ENCODE measurements around the gene SAC3D1. TPM values are rescaled to one million over a fixed set of nuclear protein-coding genes. Genes with fewer than 3 reads are reported as not detected.

Gene SAC3D1
- total RNA-seq, 1 donor from 2014 or later = 14.3 TPM

DNA sequence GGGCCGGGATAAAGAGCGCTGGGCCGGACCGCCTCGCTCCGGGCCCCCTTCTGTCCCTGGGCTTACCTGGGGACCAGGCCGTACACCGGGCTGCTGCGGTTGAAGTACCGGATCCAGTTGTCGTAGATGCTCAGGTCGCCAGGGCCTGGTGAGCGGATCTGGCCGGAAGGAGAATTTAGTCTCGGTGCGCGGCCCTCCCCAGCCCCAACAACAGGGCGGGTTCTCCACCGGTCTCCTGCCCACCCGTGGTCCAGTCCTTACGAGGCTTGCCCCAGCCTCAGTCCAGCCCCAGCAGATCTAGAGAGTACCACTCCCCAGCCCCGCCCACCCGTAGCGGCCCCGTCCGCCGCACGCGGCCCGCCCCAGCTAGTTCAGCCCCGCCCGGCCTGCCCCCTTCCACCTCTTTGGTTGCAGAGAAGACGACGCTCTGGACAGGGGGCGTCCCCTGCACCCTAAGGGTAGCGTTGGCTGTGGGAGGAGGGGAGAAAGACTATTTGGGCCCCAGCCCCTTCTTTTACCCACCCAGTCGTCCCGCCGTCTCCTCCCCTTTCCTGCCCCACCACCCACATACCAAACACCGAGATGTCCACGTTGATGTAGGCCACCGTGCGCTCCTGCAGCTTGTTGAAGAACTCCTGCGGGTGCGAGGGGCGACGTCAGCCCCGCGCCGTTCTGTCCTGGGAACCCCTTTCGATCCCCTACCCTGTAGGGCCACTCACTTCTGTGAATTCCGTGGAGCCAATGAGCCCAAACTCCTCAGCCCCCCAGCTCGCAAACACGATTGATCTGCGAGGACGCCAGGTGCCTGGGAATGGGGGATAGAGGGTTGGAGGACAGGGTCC, 6.8 kb downstream of the SAC3D1 start:
- Mint-ChIP-seq H3K4me3 (ENCODE audit: unreplicated experiment) (no peak overlapping the region), H3K4me1 (ENCODE audit: low read depth) (peaks cover 2% of the 10 kb centered on the region), H3K27ac (ENCODE audit: unreplicated experiment) (no peak overlapping the region), H3K36me3 (ENCODE audit: low read depth) (peaks cover 3% of the 10 kb centered on the region), H3K27me3 (ENCODE audit: low read depth) (no peaks in the 10 kb centered on the region), H3K9me3 (ENCODE audit: low read depth) (no peaks in the 10 kb centered on the region)
- TF ChIP-seq, protein P1, sequence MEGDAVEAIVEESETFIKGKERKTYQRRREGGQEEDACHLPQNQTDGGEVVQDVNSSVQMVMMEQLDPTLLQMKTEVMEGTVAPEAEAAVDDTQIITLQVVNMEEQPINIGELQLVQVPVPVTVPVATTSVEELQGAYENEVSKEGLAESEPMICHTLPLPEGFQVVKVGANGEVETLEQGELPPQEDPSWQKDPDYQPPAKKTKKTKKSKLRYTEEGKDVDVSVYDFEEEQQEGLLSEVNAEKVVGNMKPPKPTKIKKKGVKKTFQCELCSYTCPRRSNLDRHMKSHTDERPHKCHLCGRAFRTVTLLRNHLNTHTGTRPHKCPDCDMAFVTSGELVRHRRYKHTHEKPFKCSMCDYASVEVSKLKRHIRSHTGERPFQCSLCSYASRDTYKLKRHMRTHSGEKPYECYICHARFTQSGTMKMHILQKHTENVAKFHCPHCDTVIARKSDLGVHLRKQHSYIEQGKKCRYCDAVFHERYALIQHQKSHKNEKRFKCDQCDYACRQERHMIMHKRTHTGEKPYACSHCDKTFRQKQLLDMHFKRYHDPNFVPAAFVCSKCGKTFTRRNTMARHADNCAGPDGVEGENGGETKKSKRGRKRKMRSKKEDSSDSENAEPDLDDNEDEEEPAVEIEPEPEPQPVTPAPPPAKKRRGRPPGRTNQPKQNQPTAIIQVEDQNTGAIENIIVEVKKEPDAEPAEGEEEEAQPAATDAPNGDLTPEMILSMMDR (IDR thresholded peaks at IDR 0.05) = no peak
- no peak for DNase-seq (ENCODE audit: low spot score)

DNA sequence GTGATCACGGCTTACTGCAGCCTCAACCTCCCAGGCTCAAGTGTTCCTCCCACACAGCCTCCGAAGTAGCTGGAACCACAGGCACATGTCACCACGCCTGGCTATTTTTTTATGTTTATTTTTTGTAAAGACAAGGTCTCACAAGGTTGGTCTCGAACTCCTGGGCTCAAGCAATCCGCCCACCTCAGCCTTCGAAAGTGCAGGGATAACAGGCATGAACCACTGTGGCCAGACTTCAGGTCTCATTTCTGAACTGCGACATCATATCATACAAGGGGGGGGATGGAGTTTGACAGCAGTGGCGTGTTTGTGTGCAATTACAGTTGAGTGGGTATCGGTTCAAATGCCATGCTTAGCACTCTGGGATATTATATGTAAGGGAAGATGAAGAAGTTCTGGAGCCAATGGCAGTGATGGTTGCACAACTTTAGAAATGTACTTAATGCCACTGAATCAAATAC, 10.4 kb downstream of the SAC3D1 start:
- H3K27ac Mint-ChIP-seq (ENCODE audit: unreplicated experiment) = no peak overlapping the region
- no peak overlapping the region for H3K4me3 Mint-ChIP-seq (ENCODE audit: unreplicated experiment)
- no peaks in the 10 kb centered on the region for H3K36me3 Mint-ChIP-seq (ENCODE audit: low read depth)

DNA sequence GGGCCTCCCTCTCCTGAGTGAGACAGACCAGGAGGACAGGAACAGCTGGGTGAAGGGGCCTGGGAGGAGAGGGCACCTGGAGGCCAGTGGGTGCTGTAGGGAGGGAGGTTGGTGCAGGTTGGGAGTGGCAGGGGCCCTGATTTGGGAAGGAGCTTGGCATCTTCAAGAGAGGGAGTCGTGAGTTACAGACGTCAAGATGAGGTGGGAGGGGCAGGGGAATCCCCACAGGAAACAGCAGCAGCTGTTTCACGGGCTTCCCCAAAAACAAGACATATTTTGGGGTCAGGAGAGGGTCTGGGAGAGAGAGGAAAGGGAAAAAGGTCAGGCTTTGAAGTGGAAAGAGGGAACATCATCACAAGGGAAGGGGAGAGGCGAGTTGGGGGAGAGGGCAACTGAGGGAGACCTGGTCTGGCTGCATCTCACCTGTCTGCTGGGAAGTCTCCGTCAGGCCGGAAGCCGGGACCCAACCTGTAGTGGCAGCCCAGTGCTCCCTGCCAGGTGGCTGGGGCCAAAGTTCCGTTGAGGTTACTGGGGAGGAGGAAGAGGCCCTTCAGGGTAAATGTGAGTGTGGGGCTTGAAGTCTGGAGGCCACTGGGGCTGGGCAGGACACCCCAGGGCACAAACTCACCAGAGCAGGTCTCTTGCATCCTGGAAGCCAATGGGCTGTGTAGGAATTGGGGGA, 13.0 kb downstream of the SAC3D1 start:
- no peaks in the 10 kb centered on the region for H3K36me3 Mint-ChIP-seq (ENCODE audit: low read depth)
- DNase-seq (ENCODE audit: low spot score) = no peak
- no peaks in the 10 kb centered on the region for H3K9me3 Mint-ChIP-seq (ENCODE audit: low read depth)
- H3K4me1 Mint-ChIP-seq (ENCODE audit: low read depth) = no peaks in the 10 kb centered on the region
- H3K27me3 Mint-ChIP-seq (ENCODE audit: low read depth) = peaks cover 12% of the 10 kb centered on the region
- TF ChIP-seq, protein P1 (IDR thresholded peaks at IDR 0.05) = no peak
- H3K4me3 Mint-ChIP-seq (ENCODE audit: unreplicated experiment) = no peak overlapping the region
- no peak overlapping the region for H3K27ac Mint-ChIP-seq (ENCODE audit: unreplicated experiment)

More for the DNA sequence above, 10.4 kb downstream of the SAC3D1 start:
- no peak for DNase-seq (ENCODE audit: low spot score)
- no peaks in the 10 kb centered on the region for H3K9me3 Mint-ChIP-seq (ENCODE audit: low read depth)
- H3K4me1 Mint-ChIP-seq (ENCODE audit: low read depth) = no peaks in the 10 kb centered on the region
- TF ChIP-seq, protein P1 (IDR thresholded peaks at IDR 0.05) = no peak
- H3K27me3 Mint-ChIP-seq (ENCODE audit: low read depth) = peaks cover 12% of the 10 kb centered on the region

DNA sequence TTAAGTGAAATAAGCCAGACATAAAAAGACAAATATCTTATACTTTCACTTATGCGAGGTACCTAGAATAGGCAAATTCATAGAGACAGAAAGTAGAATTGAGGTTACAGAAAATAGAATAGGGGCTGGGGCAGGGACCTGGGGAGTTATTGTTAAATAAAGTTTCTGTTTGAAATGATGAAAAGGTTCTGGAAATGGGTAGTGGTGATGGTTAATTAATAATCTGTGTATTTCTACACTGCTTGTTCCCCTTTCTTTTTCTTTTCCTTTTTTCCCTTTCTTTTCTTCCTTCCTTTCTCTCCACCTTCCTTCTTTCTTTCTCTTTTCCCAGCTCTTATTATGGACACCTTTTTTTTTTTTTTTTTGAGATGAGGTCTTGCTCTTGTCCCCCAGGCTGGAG, 14.5 kb downstream of the SAC3D1 start:
- TF ChIP-seq, protein P1 (IDR thresholded peaks at IDR 0.05) = no peak
- DNase-seq (ENCODE audit: low spot score) = no peak
- H3K27me3 Mint-ChIP-seq (ENCODE audit: low read depth) = peaks cover 12% of the 10 kb centered on the region
- H3K27ac Mint-ChIP-seq (ENCODE audit: unreplicated experiment) = no peak overlapping the region
- H3K4me3 Mint-ChIP-seq (ENCODE audit: unreplicated experiment) = no peak overlapping the region
- H3K9me3 Mint-ChIP-seq (ENCODE audit: low read depth) = no peaks in the 10 kb centered on the region
- H3K4me1 Mint-ChIP-seq (ENCODE audit: low read depth) = no peaks in the 10 kb centered on the region
- H3K36me3 Mint-ChIP-seq (ENCODE audit: low read depth) = no peaks in the 10 kb centered on the region

DNA sequence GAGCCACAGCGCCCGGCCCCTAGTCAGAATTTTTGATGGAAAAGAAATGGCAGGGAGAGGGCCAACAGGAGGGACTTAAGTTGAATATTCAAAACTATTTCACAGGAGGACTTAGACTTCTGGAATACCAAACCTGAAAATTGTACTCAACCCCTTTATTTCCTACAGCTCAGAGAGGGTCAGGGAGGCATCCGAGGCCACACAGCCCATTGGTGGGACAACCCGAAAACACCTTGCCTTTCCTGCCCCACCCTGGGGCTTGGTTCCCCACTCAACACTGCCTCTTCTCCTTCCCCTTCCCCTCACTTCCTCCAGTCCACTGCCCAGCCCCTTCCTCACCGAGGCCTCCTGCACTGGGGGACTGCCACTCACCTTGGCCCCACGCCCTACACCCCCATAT, 16.0 kb downstream of the SAC3D1 start:
- Mint-ChIP-seq H3K4me1 (ENCODE audit: low read depth) (no peaks in the 10 kb centered on the region), H3K27ac (ENCODE audit: unreplicated experiment) (no peak overlapping the region), H3K4me3 (ENCODE audit: unreplicated experiment) (no peak overlapping the region), H3K27me3 (ENCODE audit: low read depth) (peaks cover 12% of the 10 kb centered on the region), H3K36me3 (ENCODE audit: low read depth) (no peaks in the 10 kb centered on the region), H3K9me3 (ENCODE audit: low read depth) (no peaks in the 10 kb centered on the region)
- no peak for DNase-seq (ENCODE audit: low spot score)
- TF ChIP-seq, protein P1 (IDR thresholded peaks at IDR 0.05) = no peak

All from chondrocyte (in vitro differentiated cells).